Right lobe of liver (tissue), 6 donors: ENCODE measurements around the gene ARF3. TPM values are rescaled to one million over a fixed set of nuclear protein-coding genes. Genes with fewer than 3 reads are reported as not detected.
A peak's percentile ranks its signal among the peaks of the same experiment; 100 is the strongest.

Experiments
- ATAC-seq, 4 donors: fragments of 200-7000 bp; cut with Tn5 transposase; one replicate each; pipeline ENCODE4 v1.9.1; 2020; ENCODE audit warnings: mild to moderate bottlenecking in 4 of 4, moderate library complexity in 4 of 4
- DNase-seq, 3 donors: peaks; one replicate each; pipeline ENCODE4 v3.0.0-alpha.2; 2020
- H3K27ac ChIP-seq, 3 donors: fragments of 200-600 bp; one replicate each; pipeline ENCODE4 v1.8.0; 2022
- H3K27me3 ChIP-seq, 2 donors: fragments of 200-600 bp; one replicate each; pipeline ENCODE4 v1.8.0; 2022
- H3K36me3 ChIP-seq, 4 donors: fragments of 200-600 bp; sonication (generic) in 1 of 4; one replicate each; pipeline versions ENCODE4 v1.5.1 to v1.8.0; 2017 to 2022; ENCODE audit warnings: control low read depth in 1 of 4
- H3K4me1 ChIP-seq, 4 donors: fragments of 200-600 bp; sonication (generic) in 1 of 4; one replicate each; pipeline versions ENCODE4 v1.5.1 to v1.8.0; 2017 to 2022; ENCODE audit warnings: control low read depth in 1 of 4
- H3K4me3 ChIP-seq, 3 donors: fragments of 200-600 bp; one replicate each; pipeline ENCODE4 v1.8.0; 2022
- H3K9me3 ChIP-seq, 4 donors: fragments of 200-600 bp; sonication (generic) in 1 of 4; one replicate each; pipeline versions ENCODE4 v1.5.1 to v1.8.0; 2017 to 2022; ENCODE audit warnings: control low read depth in 1 of 4
- CTCF ChIP-seq, 4 donors: fragments of 200-600 bp in 3 of 4; fragments of 450-650 bp in 1 of 4; IDR thresholded peaks; one replicate each; pipeline versions ENCODE4 v1.5.1 to v1.8.0; 2016 to 2022; ENCODE audit warnings: antibody characterized with exemption in 4 of 4, mild to moderate bottlenecking in 2 of 4
- POLR2A ChIP-seq: fragments of 450-650 bp; IDR thresholded peaks from one replicate; pipeline ENCODE4 v1.6.1; 2017; ENCODE audit warnings: antibody characterized with exemption, mild to moderate bottlenecking
- WGBS: methylation state at CpG from one replicate; pipeline ENCODE4 v1.1.6; 2018; ENCODE audit warnings: low coverage, low lambda C conversion rate; ENCODE audit not compliant: insufficient coverage; ENCODE audit errors: missing lambda C conversion rate; 5-methylcytosine and 5-hydroxymethylcytosine counted together
- intact Hi-C, 2 donors: fragments of 100-400 bp; cut with DNase I; formaldehyde crosslinking; loops; one replicate each; pipeline versions ENCODE4 v1.11.2 to v1.14.1; 2022
- total RNA-seq, 6 experiments: library from RNA; depleted of rRNA in 2 of 6; stranded (reverse); fragments of >200 nt in 2 of 6; fragmentation: NEBNext Ultra II Directional in 3 of 6; extraction: Animal tissue kit (Norgen Biotek cat#: 25700) in 3 of 6; gene quantifications; one replicate each; pipeline versions ENCODE4 v1.1.0 to v1.2.4, GENCODE V29; 2016 to 2023
- donor health status: DM: no; HTN: yes; CAD: no.
- donor health status: DM: no; HTN: no; CAD: no.
- donor health status: DM: no; HTN: no; CAD: no.
- donor health status: DM: no; HTN: yes; CAD: no.
- donor health status: DM: no; HTN: yes; CAD: no.

The ARF3 gene
- total RNA-seq, 6 experiments from 2014 or later = 30.9 to 50.7 (median 47.2) TPM

GRCh38 chr12:48933664-48934311 lies 23.5 kb downstream of the ARF3 start:
- ATAC-seq (peak in 2 of 4 donors; percentile 29 to 30), DNase-seq (no peak)
- H3K4me3 ChIP-seq = no peak overlapping the region
- peaks cover 0 to 3% (median 1%) of the 10 kb centered on the region in 4 donors for H3K36me3 ChIP-seq
- intact Hi-C loops = loop anchor here (10.0 kb wide), 1 partner anchor 79 kb away; the partner anchor contains the start of gene DDX23 (in 2 of the 2)
- peaks cover 0 to 1% (median 0%) of the 10 kb centered on the region in 4 donors for H3K4me1 ChIP-seq
- no peak for TF ChIP-seq CTCF (IDR thresholded peaks at IDR 0.05)
- no peak for TF ChIP-seq POLR2A
- H3K9me3 ChIP-seq = no peaks in the 10 kb centered on the region
- H3K27me3 ChIP-seq = no peaks in the 10 kb centered on the region
- 50% methylated on average over 3 of the region's 9 CpGs for WGBS
- peak overlapping the region in 1 of 3 donors; percentile 21 for H3K27ac ChIP-seq

GRCh38 chr12:48932878-48933277 lies 24.4 kb downstream of the ARF3 start:
- intact Hi-C loops = loop anchor here (10.0 kb wide), 1 partner anchor 78 kb away; the partner anchor contains the start of gene DDX23 (in 2 of the 2)
- Histone ChIP-seq H3K4me1 (peaks cover 0 to 1% (median 0%) of the 10 kb centered on the region in 4 donors), H3K27ac (peak overlapping the region in 1 of 3 donors; percentile 21), H3K9me3 (no peaks in the 10 kb centered on the region), H3K27me3 (no peaks in the 10 kb centered on the region), H3K4me3 (no peak overlapping the region), H3K36me3 (peaks cover 0 to 2% (median 0%) of the 10 kb centered on the region in 4 donors)
- no peak for ATAC-seq
- TF ChIP-seq CTCF (IDR thresholded peaks at IDR 0.05) (no peak), POLR2A (no peak)
- 100% methylated on average over 1 of the region's 2 CpGs for WGBS
- DNase-seq = no peak

- intact Hi-C loops = loop anchor here (10.0 kb wide), 1 partner anchor 76 kb away; the partner anchor contains the start of gene DDX23 (in 2 of the 2)
- WGBS = 78% methylated on average over 3 of the region's 4 CpGs
- DNase-seq = no peak
Measured at GRCh38 chr12:48930475-48930874, 26.8 kb downstream of the ARF3 start.

GRCh38 chr12:48929551-48929950 lies 27.7 kb downstream of the ARF3 start:
- Histone ChIP-seq H3K27ac (no peak overlapping the region), H3K4me3 (no peak overlapping the region), H3K9me3 (no peaks in the 10 kb centered on the region), H3K27me3 (no peaks in the 10 kb centered on the region), H3K4me1 (peaks cover 0 to 5% (median 0%) of the 10 kb centered on the region in 4 donors), H3K36me3 (peaks cover 0 to 2% (median 0%) of the 10 kb centered on the region in 4 donors)
- ATAC-seq (no peak), DNase-seq (no peak)
- intact Hi-C loops = no loop called here
- 88% methylated on average over 1 of the region's 1 CpG for WGBS
- no peak for TF ChIP-seq CTCF (IDR thresholded peaks at IDR 0.05)
- TF ChIP-seq POLR2A = no peak

More at GRCh38 chr12:48930475-48930874, 26.8 kb downstream of the ARF3 start:
- TF ChIP-seq POLR2A = no peak
- H3K4me3 ChIP-seq = no peak overlapping the region
- ATAC-seq = no peak
- no peaks in the 10 kb centered on the region for H3K9me3 ChIP-seq
- H3K27me3 ChIP-seq = no peaks in the 10 kb centered on the region
- no peak overlapping the region for H3K27ac ChIP-seq
- peaks cover 0 to 4% (median 0%) of the 10 kb centered on the region in 4 donors for H3K4me1 ChIP-seq
- H3K36me3 ChIP-seq = peaks cover 0 to 2% (median 0%) of the 10 kb centered on the region in 4 donors

GRCh38 chr12:48927261-48927660 lies 30.0 kb downstream of the ARF3 start:
- no peak for ATAC-seq
- Histone ChIP-seq H3K4me3 (no peak overlapping the region), H3K36me3 (peaks cover 0 to 3% (median 0%) of the 10 kb centered on the region in 4 donors), H3K4me1 (peaks cover 0 to 12% (median 0%) of the 10 kb centered on the region in 4 donors), H3K27ac (no peak overlapping the region), H3K27me3 (no peaks in the 10 kb centered on the region), H3K9me3 (no peaks in the 10 kb centered on the region)
- intact Hi-C loops = no loop called here
- TF ChIP-seq CTCF (IDR thresholded peaks at IDR 0.05) = no peak
- TF ChIP-seq POLR2A = no peak
- DNase-seq = no peak
- 89% methylated on average over 2 of the region's 2 CpGs for WGBS
